ENCODE results near the gene IPCEF1. TPM values are rescaled to one million over a fixed set of nuclear protein-coding genes. Genes with fewer than 3 reads are reported as not detected.

The IPCEF1 gene
- total RNA-seq, 2 donors from 2014 or later, result 0.51 to 0.93 TPM

GRCh38 chr6:154112181-154112809 is 244.3 kb downstream of the IPCEF1 start:
- H3K27ac ChIP-seq, result no peak overlapping the region
- no peaks in the 10 kb centered on the region for H3K36me3 ChIP-seq

GRCh38 chr6:154111025-154111424 is 245.6 kb downstream of the IPCEF1 start:
- Histone ChIP-seq H3K27ac (no peak overlapping the region), H3K4me3 (no peak overlapping the region), H3K4me1 (no peaks in the 10 kb centered on the region), H3K36me3 (no peaks in the 10 kb centered on the region), H3K27me3 (no peaks in the 10 kb centered on the region), H3K9me3 (no peaks in the 10 kb centered on the region)
- no peak for DNase-seq (ENCODE audit: low spot score)
- TF ChIP-seq CTCF (IDR thresholded peaks at IDR 0.05), result no peak

More at GRCh38 chr6:154112181-154112809, 244.3 kb downstream of the IPCEF1 start:
- Histone ChIP-seq H3K4me1 (no peaks in the 10 kb centered on the region), H3K9me3 (no peaks in the 10 kb centered on the region), H3K4me3 (no peak overlapping the region), H3K27me3 (no peaks in the 10 kb centered on the region)
- no peak for DNase-seq (ENCODE audit: low spot score)
- no peak for TF ChIP-seq CTCF (IDR thresholded peaks at IDR 0.05)

GRCh38 chr6:154106251-154106650 is 250.4 kb downstream of the IPCEF1 start:
- H3K27me3 ChIP-seq, result no peaks in the 10 kb centered on the region
- no peak overlapping the region for H3K4me3 ChIP-seq
- no peak for DNase-seq (ENCODE audit: low spot score)
- no peak for TF ChIP-seq CTCF (IDR thresholded peaks at IDR 0.05)
- H3K27ac ChIP-seq, result no peak overlapping the region
- no peaks in the 10 kb centered on the region for H3K4me1 ChIP-seq
- H3K36me3 ChIP-seq, result no peaks in the 10 kb centered on the region
- no peaks in the 10 kb centered on the region for H3K9me3 ChIP-seq

Other genes with a start within 250 kb of the IPCEF1 start
- gene CNKSR3, start 153.9 kb upstream of the IPCEF1 start, total RNA-seq, result 10 to 100 TPM; 11.5 to 16.8 TPM

All from right atrium auricular region (tissue), 2 donors.